Esophagus squamous epithelium (tissue), 5 donors: ENCODE measurements around the gene ZC3H12D. TPM values are rescaled to one million over a fixed set of nuclear protein-coding genes. Genes with fewer than 3 reads are reported as not detected.
"Not testable (repeated sequence)": the region's sequence is repeated elsewhere in the genome, so short reads cannot be mapped to it uniquely, and the experiment has no call there.

ENCODE experiments used
- DNase-seq: peaks from one replicate; lab custom pipeline; 2025; lab: John Stamatoyannopoulos, UW
- H3K27ac ChIP-seq, 4 donors: fragments of 200-600 bp; sonication (generic); one replicate each; pipeline ENCODE4 v1.5.1; 2016 to 2019; ENCODE audit warnings: mild to moderate bottlenecking in 1 of 4
- H3K27me3 ChIP-seq, 4 donors: fragments of 200-600 bp; sonication (generic); 1 replicate in 3 of 4; 2 replicates in 1 of 4; pipeline versions ENCODE4 v1.5.1 to v1.6.0; 2017 to 2021; ENCODE audit warnings: antibody characterized with exemption in 1 of 4
- H3K36me3 ChIP-seq, 3 donors: fragments of 200-600 bp; sonication (generic); one replicate each; pipeline ENCODE4 v1.5.1; 2016 to 2019
- H3K4me1 ChIP-seq, 3 donors: fragments of 200-600 bp; sonication (generic); one replicate each; pipeline ENCODE4 v1.5.1; 2017 to 2019
- H3K4me3 ChIP-seq, 4 donors: fragments of 200-600 bp; sonication (generic); 1 replicate in 3 of 4; 2 replicates in 1 of 4; pipeline ENCODE4 v1.5.1; 2016 to 2019; ENCODE audit warnings: mild to moderate bottlenecking in 2 of 4, moderate library complexity in 1 of 4
- H3K9me3 ChIP-seq, 3 donors: fragments of 200-600 bp; sonication (generic); one replicate each; pipeline ENCODE4 v1.5.1; 2016 to 2019
- CTCF ChIP-seq, 6 experiments: fragments of 450-650 bp in 4 of 6; fragments of 200-600 bp in 2 of 6; sonication (generic) in 2 of 6; IDR thresholded peaks; one replicate each; pipeline ENCODE4 v1.5.1; 2016 to 2019; ENCODE audit warnings: antibody characterized with exemption in 6 of 6, mild to moderate bottlenecking in 4 of 6, moderate library complexity in 4 of 6
- POLR2A ChIP-seq, 4 donors: fragments of 450-650 bp; IDR thresholded peaks; one replicate each; pipeline ENCODE4 v1.6.1; 2017; ENCODE audit warnings: antibody characterized with exemption in 4 of 4, mild to moderate bottlenecking in 4 of 4, moderate library complexity in 3 of 4
- WGBS, 2 donors: methylation state at CpG; one replicate each; pipeline ENCODE4 v1.1.5; 2018; 5-methylcytosine and 5-hydroxymethylcytosine counted together
- intact Hi-C: fragments of 100-400 bp; cut with DNase I; formaldehyde crosslinking; loops from one replicate; pipeline ENCODE4 v1.15.0; 2022
- total RNA-seq, 4 donors: library from RNA; depleted of rRNA; stranded (reverse); fragments of >200 nt; gene quantifications; one replicate each; pipeline ENCODE4 v1.1.0, GENCODE V29; 2016
- donor health status: DM: yes; HTN: yes; CAD: no.

Gene ZC3H12D
- total RNA-seq, 4 donors from 2014 or later: 0.04 to 4.3 (median 0.87) TPM

GRCh38 chr6:149448821-149449453 is 35.9 kb downstream of the ZC3H12D start:
- H3K27ac ChIP-seq: no peak overlapping the region
- peaks cover 11 to 29% (median 15%) of the 10 kb centered on the region in 3 donors for H3K4me1 ChIP-seq
- no peaks in the 10 kb centered on the region for H3K36me3 ChIP-seq
- peaks cover 0 to 79% (median 0%) of the 10 kb centered on the region in 4 donors for H3K27me3 ChIP-seq
- no peaks in the 10 kb centered on the region for H3K9me3 ChIP-seq
- H3K4me3 ChIP-seq: no peak overlapping the region
- DNase-seq: no peak
- TF ChIP-seq CTCF (IDR thresholded peaks at IDR 0.05): no peak
- no peak for TF ChIP-seq POLR2A (IDR thresholded peaks at IDR 0.05)
- intact Hi-C loops: no loop called here
- WGBS, 2 donors: 75 to 78% methylated on average over 3 to 5 of the region's 5 CpGs

- Histone ChIP-seq H3K27me3 (peaks cover 0 to 79% (median 0%) of the 10 kb centered on the region in 4 donors), H3K36me3 (no peaks in the 10 kb centered on the region), H3K4me1 (peaks cover 4 to 22% (median 8%) of the 10 kb centered on the region in 3 donors), H3K9me3 (no peaks in the 10 kb centered on the region), H3K4me3 (no peak overlapping the region), H3K27ac (no peak overlapping the region)
- WGBS, 2 donors: 86 to 93% methylated on average over 3 of the region's 5 CpGs
- intact Hi-C loops: no loop called here
- DNase-seq: no peak
- TF ChIP-seq POLR2A (IDR thresholded peaks at IDR 0.05) (no peak), CTCF (IDR thresholded peaks at IDR 0.05) (no peak)
Observed at GRCh38 chr6:149446791-149447376, 37.9 kb downstream of the ZC3H12D start.

GRCh38 chr6:149445573-149445972 is 39.2 kb downstream of the ZC3H12D start:
- WGBS, 2 donors: 87 to 90% methylated on average over 7 of the region's 7 CpGs
- Histone ChIP-seq H3K36me3 (no peaks in the 10 kb centered on the region), H3K9me3 (no peaks in the 10 kb centered on the region), H3K27me3 (peaks cover 0 to 74% (median 0%) of the 10 kb centered on the region in 4 donors), H3K4me1 (peaks cover 0 to 9% (median 0%) of the 10 kb centered on the region in 3 donors), H3K27ac (no peak overlapping the region), H3K4me3 (no peak overlapping the region)
- DNase-seq: no peak
- intact Hi-C loops: no loop called here
- TF ChIP-seq POLR2A (IDR thresholded peaks at IDR 0.05): no peak

DNA sequence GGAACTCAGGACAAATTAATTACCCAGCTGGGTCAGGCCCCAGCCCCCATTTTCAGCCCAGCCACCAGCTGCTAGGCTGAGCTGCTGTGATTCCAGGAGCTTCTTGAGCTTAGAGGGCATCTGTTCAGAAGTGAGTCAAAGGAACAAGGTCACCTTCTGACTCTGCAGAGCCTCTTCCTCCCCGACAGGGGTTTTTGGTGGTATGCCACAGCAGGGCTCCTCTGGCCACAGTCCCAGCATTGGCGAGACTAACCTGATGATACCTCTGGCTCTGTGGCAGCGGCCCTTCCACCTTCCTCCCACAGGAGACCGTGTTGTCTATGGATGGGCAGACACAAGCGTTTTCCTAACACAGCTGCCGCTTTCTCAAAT is 39.7 kb downstream of the ZC3H12D start:
- TF ChIP-seq POLR2A (IDR thresholded peaks at IDR 0.05) (no peak), CTCF (IDR thresholded peaks at IDR 0.05) (no peak)
- WGBS, 2 donors: 75% methylated on average over 2 to 3 of the region's 6 CpGs
- H3K27ac ChIP-seq: no peak overlapping the region
- no peak overlapping the region for H3K4me3 ChIP-seq
- no peak for DNase-seq
- peaks cover 0 to 4% (median 0%) of the 10 kb centered on the region in 3 donors for H3K4me1 ChIP-seq
- H3K36me3 ChIP-seq: no peaks in the 10 kb centered on the region
- peaks cover 0 to 71% (median 0%) of the 10 kb centered on the region in 4 donors for H3K27me3 ChIP-seq
- no peaks in the 10 kb centered on the region for H3K9me3 ChIP-seq
- intact Hi-C loops: no loop called here

GRCh38 chr6:149444360-149445094 is 40.3 kb downstream of the ZC3H12D start:
- H3K4me1 ChIP-seq, H3K4me3 ChIP-seq, H3K27ac ChIP-seq, intact Hi-C loops, H3K9me3 ChIP-seq, H3K36me3 ChIP-seq, DNase-seq: not testable (repeated sequence)
- peaks cover 0 to 71% (median 0%) of the 10 kb centered on the region in 4 donors for H3K27me3 ChIP-seq
- WGBS, 2 donors: 60 to 100% methylated on average over 2 of the region's 3 CpGs
